ENCODE results near the gene HEYL.

DNA sequence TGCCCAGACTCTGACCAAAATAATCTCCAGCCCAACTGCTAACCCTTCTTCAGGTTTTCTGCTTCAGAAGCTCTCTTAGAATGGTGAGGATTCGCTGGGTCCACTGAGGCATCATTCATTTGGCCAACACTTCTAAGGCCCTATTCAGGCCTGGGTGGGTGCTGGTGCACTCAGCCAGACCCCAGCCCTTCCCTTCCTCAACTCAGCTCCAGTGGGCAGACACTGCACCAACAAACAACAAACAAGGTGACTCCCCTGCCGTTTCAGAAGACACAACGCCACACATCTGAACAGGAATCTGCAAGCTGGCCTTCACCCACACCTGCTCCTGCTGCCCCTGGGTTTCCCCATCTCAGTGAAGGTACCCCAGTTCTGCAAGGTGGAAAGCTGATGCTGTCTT lies 6.0 kb downstream of the HEYL start:
- TF ChIP-seq CTCF (IDR thresholded peaks at IDR 0.05) (no peak), EP300 (IDR thresholded peaks at IDR 0.05) (no peak)

Data from tibial nerve (tissue), 4 donors.